ENCODE measurements around the gene BEAN1.

Gene BEAN1

GRCh38 chr16:66471716-66472393 lies 44.8 kb downstream of the BEAN1 start:
- no peak for DNase-seq

DNA sequence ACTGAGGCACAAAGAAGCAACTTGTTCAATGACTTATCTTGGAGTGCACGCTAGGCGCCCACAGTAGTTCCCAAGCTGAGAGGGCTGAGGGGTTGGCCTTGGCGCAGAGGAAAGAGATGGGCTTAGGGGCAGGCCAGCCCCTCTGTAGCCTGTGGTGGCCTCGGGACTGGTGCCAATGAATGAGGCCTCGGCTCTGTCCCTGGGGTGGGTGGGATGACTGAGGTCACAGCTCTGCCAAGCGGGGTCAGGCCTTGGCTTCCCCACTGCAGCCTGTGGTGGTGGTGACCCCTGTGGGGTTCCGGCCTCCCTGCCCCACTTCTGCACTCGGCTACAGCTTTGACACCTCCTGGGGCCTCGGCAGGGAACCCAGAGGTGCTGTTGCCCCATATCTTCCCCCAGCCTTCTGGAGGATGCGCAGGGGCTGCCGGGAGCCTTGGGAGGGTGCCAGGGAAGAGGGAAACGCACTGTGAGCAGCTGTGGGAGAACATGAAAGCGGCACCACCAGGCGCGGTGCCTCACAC lies 46.0 kb downstream of the BEAN1 start:
- no peak for DNase-seq

DNA sequence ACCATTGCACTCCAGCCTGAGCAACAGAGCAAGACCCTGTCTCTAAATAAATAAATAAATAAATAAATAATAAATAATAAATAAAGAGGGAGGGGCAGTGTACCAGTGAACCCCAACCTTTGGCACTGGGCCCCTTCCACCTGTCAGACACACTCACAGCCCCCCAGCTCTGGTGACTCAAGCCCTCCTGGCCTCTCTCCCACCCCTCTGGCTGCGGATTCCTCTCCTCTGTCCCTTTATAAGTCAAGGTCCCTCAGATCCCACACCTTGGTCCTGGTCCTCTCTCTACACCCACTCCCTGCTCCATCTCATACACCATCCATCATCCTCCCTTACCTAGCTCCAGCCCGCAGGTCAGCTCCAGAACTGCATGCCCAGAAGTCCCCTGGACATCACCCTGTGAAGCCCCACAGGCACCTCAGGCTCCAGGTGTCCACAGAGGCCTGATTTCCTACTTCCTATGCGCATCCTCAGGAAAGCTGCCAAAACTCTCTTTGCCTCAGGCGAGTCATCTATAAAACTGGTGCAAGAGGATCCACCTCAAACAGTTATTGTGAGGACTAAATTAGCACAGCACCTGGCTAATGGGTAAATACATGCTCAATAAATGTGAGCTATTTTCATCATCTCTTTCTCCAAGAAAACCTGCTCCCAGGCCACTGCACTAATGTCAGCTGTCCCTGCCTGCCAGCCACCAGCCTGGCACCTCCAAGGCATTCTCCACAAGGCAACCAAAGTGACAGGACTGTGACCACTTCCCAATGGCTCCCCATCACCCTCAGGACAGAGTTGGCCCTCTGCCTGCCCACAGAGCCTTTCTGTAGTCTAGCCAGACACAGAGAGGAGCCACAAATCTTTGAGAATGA lies 46.8 kb downstream of the BEAN1 start:
- DNase-seq = no peak

DNA sequence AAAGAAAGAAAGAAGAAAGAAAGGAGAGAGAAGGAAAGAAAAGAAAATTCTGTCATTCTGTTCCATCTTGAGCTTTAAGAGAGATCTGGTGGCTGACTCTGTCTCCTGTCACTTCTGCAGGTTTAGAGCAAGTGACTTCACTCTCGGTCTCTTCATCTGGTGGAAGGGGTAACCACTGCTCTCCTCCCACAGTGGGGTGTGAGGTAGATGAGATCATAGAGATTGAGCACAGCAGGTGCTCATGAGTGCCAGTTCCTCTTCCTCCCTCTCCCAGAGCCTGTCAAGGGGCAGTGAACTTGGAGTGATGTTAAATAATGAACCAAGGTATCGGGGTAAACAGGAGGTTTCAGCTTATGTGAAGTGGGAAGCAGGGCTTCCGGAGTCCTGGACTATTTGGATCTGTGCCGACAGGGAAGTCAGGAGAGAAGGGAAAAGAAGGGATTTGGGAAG lies 47.7 kb downstream of the BEAN1 start:
- peak in 2 of 4 experiments; percentile 9 to 18 for DNase-seq

- no peak for DNase-seq
Measured at GRCh38 chr16:66475232-66475631, 48.1 kb downstream of the BEAN1 start.

GRCh38 chr16:66476328-66477027 lies 49.4 kb downstream of the BEAN1 start:
- no peak for DNase-seq

DNA sequence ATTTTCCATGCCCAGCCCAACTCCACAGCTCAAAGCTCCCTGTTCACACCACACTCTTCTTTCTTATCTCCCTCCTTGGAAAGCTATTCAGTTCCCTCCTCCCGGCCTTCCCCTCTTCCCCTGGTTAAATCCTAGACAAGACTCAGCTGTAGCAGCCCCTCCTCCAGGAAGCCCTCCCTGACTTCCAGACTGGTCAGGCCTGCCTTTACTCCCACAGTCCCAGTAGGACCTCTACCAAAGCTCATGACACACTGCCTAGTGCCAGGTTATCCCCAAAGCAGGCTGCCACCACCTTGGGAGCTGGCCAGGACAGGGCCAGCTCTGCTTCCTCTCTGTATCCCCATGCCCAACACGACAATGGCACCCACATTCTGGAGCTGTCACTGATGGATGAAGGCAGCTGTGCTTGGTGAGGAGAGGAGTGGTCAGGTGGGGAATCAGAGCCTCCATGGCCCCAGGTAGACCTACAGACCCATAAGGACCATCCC lies 50.0 kb downstream of the BEAN1 start:
- DNase-seq = no peak

- DNase-seq = peak; percentile 29 to 62 (median 57)
Measured at GRCh38 chr16:66478733-66479511, 51.8 kb downstream of the BEAN1 start.

DNA sequence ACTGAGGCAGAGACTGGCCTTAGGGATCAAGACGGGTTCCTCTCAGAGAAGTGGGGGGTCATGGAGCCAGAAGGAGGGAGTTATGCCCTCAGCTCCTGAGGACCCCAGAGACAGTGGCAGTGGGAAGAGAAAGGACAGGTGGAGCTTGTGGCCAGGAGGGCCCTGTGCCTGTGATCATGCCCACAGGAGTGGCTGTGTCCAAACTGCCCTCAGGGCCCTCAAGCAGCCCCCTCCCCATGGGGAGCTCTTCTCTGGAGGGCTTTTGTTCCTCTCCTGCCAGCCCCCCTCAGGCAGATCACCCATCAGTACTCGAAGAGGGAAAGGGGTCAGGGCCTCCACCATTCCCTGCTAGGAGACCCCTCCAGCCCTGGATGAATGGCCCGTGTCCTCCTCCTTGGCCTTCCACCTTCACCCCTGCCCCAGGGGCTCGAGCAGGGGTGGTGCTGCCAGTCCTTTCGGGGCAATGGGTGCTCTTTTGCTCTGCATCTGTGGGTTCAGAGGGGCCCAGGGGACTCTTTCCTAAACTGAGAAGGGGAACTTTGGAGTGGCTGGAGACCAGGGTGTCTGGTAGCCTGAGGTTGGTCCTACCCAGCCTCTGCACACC lies 52.7 kb downstream of the BEAN1 start:
- DNase-seq = no peak

DNA sequence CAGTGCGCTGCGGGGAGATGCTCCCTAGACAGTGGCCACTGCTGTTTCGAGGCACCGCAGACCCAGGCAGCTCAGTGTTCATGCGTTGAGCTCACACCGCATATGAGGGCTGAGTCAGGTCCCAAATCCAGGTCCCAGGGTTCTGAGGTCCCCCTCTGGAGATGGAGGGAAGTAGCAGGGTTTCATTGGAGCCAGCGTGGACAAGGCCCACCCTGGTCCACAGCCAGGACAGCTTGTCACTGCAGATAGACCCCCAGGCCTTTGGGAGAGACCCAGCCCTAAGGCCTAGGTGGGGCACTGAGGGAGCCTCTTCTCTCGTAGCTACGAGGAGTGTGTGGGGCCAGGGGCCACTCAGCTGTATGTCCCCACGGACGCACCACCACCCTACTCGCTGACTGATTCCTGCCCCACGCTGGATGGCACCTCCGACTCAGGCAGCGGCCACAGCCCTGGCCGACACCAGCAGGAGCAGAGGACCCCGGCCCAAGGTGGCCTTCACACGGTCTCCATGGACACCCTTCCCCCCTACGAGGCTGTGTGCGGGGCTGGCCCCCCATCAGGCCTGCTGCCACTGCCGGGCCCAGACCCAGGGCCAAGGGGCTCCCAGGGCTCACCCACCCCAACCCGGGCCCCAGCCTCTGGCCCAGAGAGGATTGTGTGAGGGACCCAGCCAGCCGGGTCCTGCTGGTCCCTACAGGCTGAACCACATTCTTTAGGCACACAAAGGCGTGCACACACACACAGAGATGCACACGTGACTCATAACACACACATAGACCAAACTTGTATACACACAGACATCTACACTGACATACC lies 53.4 kb downstream of the BEAN1 start:
- DNase-seq = no peak

DNA sequence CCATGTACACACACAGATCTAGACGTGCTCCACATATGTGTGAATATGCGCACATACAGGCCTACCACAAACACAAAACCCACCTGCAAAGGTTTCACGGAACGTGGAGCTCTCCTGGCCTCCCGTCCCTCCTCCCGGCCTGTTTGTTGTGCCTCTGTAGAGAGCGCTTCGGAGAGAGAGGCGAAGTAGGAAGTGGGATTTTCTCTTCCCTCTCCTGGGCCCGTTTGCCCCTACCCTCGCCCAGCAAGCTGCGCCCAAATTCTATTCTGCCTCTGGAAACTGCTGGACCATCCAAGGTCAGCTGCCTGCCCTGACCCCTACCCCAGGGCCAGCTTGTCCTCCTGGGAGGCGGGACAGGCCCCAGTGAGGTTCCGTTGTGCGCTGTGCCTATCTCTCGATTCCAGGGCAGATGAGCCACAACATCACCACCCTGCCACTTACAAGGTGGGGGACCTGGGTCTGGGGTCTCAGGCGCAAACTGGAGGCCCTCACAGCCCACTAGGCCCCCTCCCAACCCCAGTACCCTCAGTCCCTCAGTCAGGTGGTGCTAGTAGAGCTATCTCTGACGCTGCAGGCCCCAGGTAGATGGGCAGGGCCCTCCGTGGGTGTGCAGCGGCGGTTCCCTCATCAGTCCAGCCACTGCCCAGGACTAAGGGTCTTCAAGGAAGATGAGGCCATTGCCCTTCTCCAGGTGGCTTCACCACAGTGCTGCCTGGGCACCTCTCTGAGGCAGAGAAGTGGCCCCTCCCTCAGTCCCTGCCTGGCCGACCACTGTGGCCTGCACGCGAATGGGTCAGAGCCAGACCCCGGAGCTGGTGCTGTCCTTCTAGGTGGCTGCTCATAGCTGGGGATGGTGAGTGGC lies 54.2 kb downstream of the BEAN1 start:
- DNase-seq = no peak

- no peak for DNase-seq
Measured at GRCh38 chr16:66481943-66482390, 54.9 kb downstream of the BEAN1 start.

DNA sequence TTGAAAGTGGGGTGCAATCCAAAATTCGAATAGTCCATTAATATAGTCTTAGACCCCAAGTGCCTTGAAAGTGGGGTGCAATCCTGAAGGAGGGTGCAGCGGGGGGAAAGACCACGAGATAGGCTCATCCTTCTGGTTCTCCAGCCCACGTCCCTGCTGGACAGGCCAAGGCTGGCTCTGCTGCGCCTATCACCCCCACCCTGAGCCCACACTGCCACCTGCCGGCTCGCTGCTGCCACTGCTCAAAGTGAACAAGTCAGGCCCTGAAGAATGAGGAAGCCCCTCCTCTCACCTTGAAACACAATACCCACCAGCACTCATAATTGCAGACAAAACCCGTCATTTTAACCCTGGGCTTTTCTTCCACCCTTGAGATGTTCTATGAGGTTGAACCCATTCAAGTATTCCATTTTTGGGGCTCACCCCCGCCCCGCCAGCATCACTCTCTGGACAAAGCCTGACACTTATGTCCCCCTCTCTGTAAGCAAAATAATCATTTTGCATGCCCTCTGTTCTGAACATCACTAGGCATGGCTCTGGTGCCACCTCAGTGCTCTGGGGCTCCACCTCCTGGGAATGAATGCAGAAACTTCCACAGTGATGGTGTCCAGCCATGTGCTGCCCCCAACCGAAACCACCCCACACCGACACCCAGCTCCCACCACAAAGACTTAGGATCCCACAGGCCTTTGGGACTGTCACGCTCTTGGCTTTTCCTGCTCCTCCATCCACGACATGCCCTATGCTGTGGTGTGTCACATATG lies 56.8 kb downstream of the BEAN1 start:
- peak; percentile 42 to 61 (median 55) for DNase-seq

GRCh38 chr16:66484453-66485213 lies 57.5 kb downstream of the BEAN1 start:
- no peak for DNase-seq

- no peak for DNase-seq
Measured at GRCh38 chr16:66485376-66485775, 58.3 kb downstream of the BEAN1 start.

DNA sequence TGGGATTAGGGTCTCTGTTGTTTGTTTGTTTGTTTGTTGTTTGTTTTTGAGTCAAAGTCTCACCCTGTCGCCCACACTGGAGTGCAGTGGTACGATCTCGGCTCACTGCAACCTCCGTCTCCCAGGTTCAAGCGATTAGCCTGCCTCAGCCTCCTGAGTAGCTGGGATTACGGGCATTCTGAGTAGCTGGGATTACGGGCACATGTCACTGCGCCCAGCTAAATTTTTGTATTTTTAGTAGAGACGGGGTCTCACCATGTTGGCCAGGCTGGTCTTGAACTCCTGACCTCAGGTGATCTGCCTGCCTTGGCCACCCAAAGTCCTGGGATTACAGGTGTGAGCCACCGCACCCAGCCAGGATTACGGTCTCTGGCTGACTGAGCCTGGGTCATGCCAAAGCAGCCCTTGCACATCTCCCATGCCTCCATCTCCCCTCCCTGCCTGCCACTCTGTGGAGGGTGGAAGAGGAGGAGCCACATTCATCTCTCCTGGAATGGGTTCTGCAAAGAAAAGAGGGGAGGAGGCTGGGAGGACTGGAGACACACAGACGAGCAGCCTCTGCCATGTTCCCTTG lies 59.2 kb downstream of the BEAN1 start:
- DNase-seq = no peak

GRCh38 chr16:66486773-66487579 lies 59.9 kb downstream of the BEAN1 start:
- DNase-seq = no peak

Measured in activated naive CD4-positive, alpha-beta T cell (primary cell).